ENCODE results near the gene HS6ST3. TPM values are rescaled to one million over a fixed set of nuclear protein-coding genes. Genes with fewer than 3 reads are reported as not detected.

HS6ST3 gene
- total RNA-seq, 1 donor from 2014 or later = 8.4 TPM

GRCh38 chr13:96667294-96668018, 577.5 kb downstream of the HS6ST3 start:
- DNase-seq = no peak

- no peak for DNase-seq
Measured at GRCh38 chr13:96671073-96671472, 581.2 kb downstream of the HS6ST3 start.

DNA sequence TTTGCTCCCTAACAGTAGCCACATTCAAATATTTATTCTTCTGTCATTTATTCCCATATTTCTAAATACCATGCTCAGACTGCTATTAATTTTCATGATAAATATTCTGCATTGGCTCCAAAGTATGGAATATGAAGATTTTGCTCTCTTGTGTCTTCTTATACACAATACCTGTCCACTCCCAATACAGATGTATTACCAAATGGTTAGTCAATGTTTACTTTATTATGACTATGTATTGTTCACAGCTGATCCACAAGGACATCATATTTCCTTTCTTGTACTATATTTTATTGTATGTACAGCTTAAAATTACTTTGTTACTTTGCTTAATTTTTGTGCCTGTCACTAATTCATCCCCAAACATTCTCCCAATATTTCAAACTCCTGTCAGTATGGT, 582.1 kb downstream of the HS6ST3 start:
- no peak for DNase-seq

- DNase-seq = no peak
Measured at GRCh38 chr13:96673825-96674224, 583.9 kb downstream of the HS6ST3 start.

DNA sequence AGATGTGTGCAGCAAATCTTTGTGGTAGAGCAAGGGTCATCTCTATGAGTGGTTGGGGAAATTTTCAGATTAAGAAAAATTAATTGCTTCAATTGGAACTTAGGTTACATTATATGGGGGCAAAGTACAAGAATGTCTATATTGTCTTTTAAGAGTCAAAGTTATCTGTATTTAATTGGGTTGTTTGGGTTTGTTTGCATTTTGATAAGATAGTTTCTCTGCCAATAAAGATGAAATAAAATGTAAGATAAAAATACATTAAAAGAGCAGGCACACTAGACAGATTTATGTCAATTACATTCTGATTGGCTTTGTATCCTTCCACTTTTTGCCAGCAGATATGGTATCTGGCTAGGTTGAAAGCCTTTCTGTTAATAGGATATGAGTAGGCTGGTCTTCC, 587.1 kb downstream of the HS6ST3 start:
- DNase-seq = no peak

GRCh38 chr13:96678801-96679200, 588.9 kb downstream of the HS6ST3 start:
- no peak for DNase-seq

GRCh38 chr13:96680898-96681297, 591.0 kb downstream of the HS6ST3 start:
- DNase-seq = no peak

DNA sequence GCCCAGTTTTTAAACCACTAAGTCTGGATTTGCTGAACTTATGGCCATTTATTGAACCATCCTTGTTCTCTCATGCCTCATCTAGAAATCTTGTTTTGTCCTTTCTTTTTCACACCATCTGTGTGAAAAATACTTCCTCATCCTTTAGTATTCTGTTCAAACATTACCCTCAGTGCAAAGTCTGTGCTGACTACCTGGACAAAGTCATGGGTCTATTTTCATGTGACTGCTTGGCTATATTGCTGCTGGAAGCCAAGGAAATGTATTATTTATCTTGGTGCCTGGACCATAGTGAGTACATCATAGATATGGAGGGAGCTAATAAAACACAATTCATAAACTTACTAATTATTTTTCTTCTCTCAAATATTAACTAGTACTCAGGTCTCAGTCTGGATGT, 591.9 kb downstream of the HS6ST3 start:
- no peak for DNase-seq

DNA sequence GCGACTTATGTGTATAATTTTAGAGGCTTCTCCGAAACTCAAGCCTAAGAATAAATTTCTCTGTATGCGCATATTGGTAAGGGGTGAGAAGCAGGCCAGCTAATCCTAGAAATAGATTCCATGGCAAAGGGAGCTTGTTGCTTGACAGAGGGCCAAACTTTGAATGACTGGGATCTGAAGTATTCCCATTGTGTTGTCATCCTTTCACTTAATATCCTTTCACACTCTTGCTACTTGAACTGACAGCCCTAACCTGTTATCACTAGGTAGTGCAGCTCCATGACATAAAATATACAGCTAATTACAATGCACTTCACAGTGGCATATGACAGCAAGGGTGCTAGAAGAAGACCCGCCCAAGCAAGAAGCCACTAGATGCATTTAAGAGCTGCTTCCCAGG, 594.6 kb downstream of the HS6ST3 start:
- DNase-seq = no peak

DNA sequence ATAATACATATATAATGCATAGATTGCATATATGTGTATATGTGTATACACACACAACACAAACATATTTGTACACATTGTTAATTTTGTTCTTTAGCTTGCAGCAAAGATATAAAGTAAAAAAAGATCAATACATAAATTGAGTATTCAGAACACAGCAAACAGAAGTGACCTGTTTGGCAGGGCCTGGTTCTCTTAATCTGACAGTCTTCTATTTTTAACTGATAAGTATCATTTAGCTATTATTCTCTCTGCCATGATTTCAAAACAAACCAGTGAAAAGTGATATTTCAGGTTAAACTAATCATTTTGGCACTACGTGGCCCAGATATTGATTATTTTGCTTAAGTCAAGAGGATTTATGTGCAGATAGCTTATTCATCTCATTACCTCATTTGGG, 595.0 kb downstream of the HS6ST3 start:
- DNase-seq = no peak

- DNase-seq = no peak
Measured at GRCh38 chr13:96686286-96686685, 596.4 kb downstream of the HS6ST3 start.

DNA sequence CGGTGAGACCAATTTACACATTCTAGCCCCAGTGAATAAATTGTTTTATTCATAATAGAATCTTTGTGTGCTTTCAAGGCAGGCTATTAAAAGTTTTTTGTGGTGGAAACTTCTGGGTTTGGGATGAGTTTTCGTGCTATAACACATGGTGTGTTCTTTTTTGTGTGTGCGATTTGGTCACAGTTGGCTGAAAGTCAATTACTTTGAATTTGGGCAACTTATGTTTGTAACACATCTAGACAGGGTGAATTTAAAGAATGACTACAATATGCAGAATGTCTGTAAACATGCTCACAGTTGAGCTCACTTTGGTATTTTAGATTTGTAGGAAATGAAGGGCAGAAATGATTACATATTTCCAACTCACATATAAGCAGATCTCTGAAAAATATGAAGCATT, 597.3 kb downstream of the HS6ST3 start:
- DNase-seq = no peak

DNA sequence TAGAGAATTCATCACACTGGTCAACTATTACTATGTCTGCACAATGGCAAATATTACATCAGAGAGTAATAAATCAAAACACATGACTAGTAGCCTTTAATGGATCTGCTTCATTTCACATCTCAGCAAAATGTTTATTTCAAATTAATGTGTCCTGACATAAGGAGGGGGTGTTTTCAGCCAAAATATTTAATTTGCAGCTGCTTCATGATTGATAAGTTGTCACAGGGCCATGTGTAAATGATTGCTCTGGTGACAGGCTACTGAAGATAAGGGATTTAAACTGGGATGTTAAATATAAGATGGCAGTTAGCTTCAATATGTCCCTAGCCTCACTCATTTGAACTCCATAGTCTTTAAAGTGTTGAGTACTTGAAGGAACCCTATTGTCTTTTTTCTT, 601.1 kb downstream of the HS6ST3 start:
- no peak for DNase-seq

DNA sequence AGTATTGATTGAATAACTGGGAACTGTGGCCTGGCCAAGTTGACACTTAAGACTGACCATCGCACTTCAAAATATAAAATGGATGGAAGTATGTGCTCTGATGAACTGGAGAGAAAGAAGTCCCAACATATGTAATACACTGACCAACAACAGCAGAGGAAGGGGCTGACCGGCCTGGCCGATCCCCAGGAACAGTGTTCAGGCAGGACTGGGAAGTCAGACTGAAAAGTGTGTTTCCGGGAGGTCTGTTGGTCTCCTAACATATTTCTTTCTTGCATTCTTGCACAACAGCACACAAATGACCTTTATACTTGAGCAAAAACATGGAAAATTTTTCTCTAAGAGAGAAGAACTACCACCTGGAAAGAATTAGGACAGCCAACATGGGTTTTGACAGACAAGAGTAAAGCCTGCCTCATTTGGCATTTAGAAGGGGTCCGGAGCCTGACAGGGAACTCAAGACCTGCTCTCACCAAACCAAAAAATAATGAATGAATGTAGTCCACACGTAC, 606.5 kb downstream of the HS6ST3 start:
- DNase-seq = no peak

GRCh38 chr13:96700657-96701056, 610.8 kb downstream of the HS6ST3 start:
- DNase-seq = no peak

GRCh38 chr13:96707146-96707545, 617.2 kb downstream of the HS6ST3 start:
- no peak for DNase-seq

DNA sequence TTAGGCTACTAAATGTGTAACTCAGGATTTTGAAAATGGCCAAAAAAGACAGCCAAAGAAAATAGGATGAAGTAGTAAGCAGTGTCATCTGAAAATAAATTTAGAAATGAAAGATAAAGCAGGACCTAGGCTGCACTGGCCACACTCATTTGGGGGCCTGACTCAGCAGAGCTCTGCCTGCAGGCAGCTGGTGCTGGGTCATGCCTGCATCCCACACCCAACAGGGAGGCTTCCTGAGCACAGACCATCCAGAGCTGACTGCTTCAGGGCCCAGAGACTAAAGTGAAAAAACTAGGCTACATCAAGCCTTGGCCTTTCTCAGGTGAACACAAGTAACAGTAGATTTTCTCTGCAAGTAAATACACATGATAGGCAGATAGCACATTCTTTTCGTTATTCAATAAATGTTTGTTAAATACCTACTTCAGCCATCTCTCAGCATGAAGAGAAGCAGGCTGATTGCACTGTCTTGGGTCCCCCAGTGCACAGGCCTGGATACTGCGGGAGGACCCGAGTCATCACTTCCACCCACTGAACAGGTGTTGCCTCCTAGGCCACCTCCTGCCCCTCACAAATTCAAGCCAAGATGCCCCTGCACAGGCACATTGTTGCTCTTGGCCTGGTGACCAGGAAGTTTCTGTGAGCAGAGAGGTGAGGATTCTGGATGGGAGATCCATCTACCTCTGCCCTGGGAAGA, 620.4 kb downstream of the HS6ST3 start:
- no peak for DNase-seq

- DNase-seq = no peak
Measured at GRCh38 chr13:96720446-96720845, 630.5 kb downstream of the HS6ST3 start.

- no peak for DNase-seq
Measured at GRCh38 chr13:96726651-96727050, 636.7 kb downstream of the HS6ST3 start.

DNA sequence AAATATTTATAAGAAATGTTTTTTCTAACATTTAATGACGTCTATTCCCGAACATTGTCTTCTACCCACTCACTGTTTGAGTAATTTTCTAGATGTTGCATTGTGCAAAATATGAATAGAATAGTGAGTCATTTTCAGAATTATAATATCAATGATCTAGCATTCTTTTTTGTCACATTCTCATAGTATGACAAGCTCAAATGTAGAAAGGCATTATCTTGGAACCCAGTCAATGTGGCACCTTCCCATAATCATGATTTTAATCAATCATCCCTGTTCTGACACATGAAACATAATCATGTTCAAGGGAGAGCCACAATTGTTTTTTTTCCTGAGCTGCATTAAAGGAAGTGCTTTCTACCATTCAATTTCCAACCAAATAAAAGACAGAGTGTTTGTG, 638.6 kb downstream of the HS6ST3 start:
- no peak for DNase-seq

- DNase-seq = no peak
Measured at GRCh38 chr13:96730676-96731075, 640.8 kb downstream of the HS6ST3 start.

DNA sequence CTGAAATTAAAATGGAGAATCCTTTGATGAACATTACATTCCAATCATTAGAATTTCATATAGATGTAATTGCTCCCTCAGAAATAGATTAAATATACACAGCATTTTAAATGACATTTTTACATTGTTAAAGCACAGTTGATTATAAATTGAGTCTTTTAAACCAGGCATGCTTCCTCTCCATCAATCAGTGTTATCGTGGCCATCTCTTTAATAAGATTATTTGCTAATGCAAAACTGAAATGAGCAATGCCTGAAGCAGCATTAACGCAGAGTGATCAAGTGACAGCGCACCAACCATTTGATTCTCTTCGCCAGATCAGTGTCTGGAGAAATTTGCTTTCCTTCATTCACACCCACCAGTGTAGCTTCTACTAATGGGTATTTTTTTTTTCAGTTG, 644.6 kb downstream of the HS6ST3 start:
- no peak for DNase-seq

GRCh38 chr13:96741779-96742178, 651.9 kb downstream of the HS6ST3 start:
- DNase-seq = no peak
